Panc1 (cell line): Measurements from ENCODE around the gene RMND5A.

Experiments used
- POLR2AphosphoS5 ChIP-seq: IDR thresholded peaks from 2 replicates; pipeline ENCODE4 v1.6.1; 2012; ENCODE audit warnings: mild to moderate bottlenecking, low read depth, low read length, moderate library complexity
- TCF7L2 ChIP-seq: IDR thresholded peaks from 2 replicates; pipeline ENCODE4 v1.6.1; 2011; ENCODE audit warnings: mild to moderate bottlenecking, low read depth, low read length, inconsistent platforms
- TF ChIP-seq, protein P1 (sequence below): fragments of 450-650 bp; IDR thresholded peaks from 2 replicates; pipeline ENCODE4 v1.5.1; 2017; ENCODE audit warnings: mild to moderate bottlenecking

DNA sequence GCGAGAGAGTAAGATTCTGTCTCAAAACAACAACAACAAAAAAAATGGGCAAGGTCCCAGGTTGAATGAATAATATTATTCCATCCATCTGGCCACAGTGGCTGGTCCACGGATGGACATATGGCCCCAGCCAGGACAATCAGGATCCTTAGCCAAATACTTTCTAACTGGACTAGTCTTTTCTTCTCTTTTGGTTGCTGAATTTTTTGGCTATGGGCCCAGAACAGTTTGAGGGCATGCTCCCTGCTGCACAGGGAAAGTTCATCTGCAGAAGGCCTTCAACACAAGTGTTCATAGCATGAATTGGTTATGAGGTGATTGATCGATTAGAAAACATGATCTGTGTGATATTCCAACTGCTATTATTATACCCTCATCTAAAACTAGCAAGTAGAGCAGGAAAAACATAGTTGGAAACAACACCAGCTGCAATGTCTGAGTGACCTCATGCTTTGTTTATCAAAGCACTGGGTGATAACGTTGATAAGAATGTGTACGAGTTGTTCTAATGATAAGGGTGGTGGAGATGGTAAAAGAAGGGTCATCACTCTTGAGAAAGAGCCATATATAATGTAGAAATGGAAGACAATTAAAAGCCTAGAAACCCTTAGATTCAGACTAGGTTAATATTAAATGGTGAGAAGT, 48.6 kb upstream of the RMND5A start:
- TF ChIP-seq, protein P1, sequence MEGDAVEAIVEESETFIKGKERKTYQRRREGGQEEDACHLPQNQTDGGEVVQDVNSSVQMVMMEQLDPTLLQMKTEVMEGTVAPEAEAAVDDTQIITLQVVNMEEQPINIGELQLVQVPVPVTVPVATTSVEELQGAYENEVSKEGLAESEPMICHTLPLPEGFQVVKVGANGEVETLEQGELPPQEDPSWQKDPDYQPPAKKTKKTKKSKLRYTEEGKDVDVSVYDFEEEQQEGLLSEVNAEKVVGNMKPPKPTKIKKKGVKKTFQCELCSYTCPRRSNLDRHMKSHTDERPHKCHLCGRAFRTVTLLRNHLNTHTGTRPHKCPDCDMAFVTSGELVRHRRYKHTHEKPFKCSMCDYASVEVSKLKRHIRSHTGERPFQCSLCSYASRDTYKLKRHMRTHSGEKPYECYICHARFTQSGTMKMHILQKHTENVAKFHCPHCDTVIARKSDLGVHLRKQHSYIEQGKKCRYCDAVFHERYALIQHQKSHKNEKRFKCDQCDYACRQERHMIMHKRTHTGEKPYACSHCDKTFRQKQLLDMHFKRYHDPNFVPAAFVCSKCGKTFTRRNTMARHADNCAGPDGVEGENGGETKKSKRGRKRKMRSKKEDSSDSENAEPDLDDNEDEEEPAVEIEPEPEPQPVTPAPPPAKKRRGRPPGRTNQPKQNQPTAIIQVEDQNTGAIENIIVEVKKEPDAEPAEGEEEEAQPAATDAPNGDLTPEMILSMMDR: no peak
- TF ChIP-seq POLR2AphosphoS5 (no peak), TCF7L2 (no peak)
